GM12878 (cell line): ENCODE measurements around the gene USP14. TPM values are rescaled to one million over a fixed set of nuclear protein-coding genes. Genes with fewer than 3 reads are reported as not detected.

Experiments used
- BACH1 ChIP-seq: fragments of 450-650 bp; IDR thresholded peaks from 2 replicates; pipeline ENCODE4 v1.6.1; 2017; ENCODE audit warnings: mild to moderate bottlenecking, borderline replicate concordance
- BCL11A ChIP-seq: IDR thresholded peaks from 2 replicates; pipeline ENCODE4 v1.6.1; 2011; ENCODE audit warnings: low read depth, low read length
- BRCA1 ChIP-seq: IDR thresholded peaks from 2 replicates; pipeline ENCODE4 v1.6.1; 2011; ENCODE audit warnings: low read depth, low read length, improper control_type of control experiment
- CBFB ChIP-seq: IDR thresholded peaks from 2 replicates; pipeline ENCODE4 v1.6.1; 2016; ENCODE audit warnings: antibody characterized with exemption, low read depth
- CBX5 ChIP-seq: sonication (generic); IDR thresholded peaks from 2 replicates; pipeline ENCODE4 v1.6.1; 2016; ENCODE audit warnings: low read depth, moderate library complexity, mild to moderate bottlenecking, inconsistent platforms
- EED ChIP-seq: sonication (generic); IDR thresholded peaks from 2 replicates; pipeline ENCODE4 v1.6.1; 2016; ENCODE audit warnings: antibody characterized with exemption, low read depth
- EZH2 ChIP-seq: IDR thresholded peaks from 2 replicates; pipeline ENCODE4 v1.6.1; 2012; ENCODE audit warnings: low read depth, mild to moderate bottlenecking, control low read depth, inconsistent platforms, low read length, borderline replicate concordance; ENCODE audit not compliant: control insufficient read depth
- FOXM1 ChIP-seq: IDR thresholded peaks from 2 replicates; pipeline ENCODE4 v1.6.1; 2012; ENCODE audit warnings: low read depth, mild to moderate bottlenecking, inconsistent platforms, low read length, moderate library complexity
- LARP7 ChIP-seq: fragments of 450-650 bp; IDR thresholded peaks from 2 replicates; pipeline ENCODE4 v1.6.1; 2017; ENCODE audit warnings: mild to moderate bottlenecking
- MEF2B ChIP-seq: fragments of 450-650 bp; IDR thresholded peaks from 2 replicates; pipeline ENCODE4 v1.6.1; 2018; ENCODE audit warnings: mild to moderate bottlenecking, moderate library complexity; ENCODE audit not compliant: partially characterized antibody, poor library complexity, severe bottlenecking
- NBN ChIP-seq: fragments of 450-650 bp; IDR thresholded peaks from 2 replicates; pipeline ENCODE4 v1.6.1; 2016
- PAX5 ChIP-seq: IDR thresholded peaks from 2 replicates; pipeline ENCODE4 v1.6.1; 2011; ENCODE audit warnings: low read depth, low read length, borderline replicate concordance
- PAX8 ChIP-seq: fragments of 450-650 bp; IDR thresholded peaks from 2 replicates; pipeline ENCODE4 v1.6.1; 2017; ENCODE audit warnings: mild to moderate bottlenecking, moderate library complexity
- SIN3A ChIP-seq: IDR thresholded peaks from 2 replicates; pipeline ENCODE4 v1.6.1; 2012; ENCODE audit warnings: low read depth, low read length, improper control_type of control experiment
- SMAD1 ChIP-seq: fragments of 450-650 bp; IDR thresholded peaks from 2 replicates; pipeline ENCODE4 v1.6.1; 2018; ENCODE audit warnings: mild to moderate bottlenecking, low read depth; ENCODE audit not compliant: partially characterized antibody
- STAT1 ChIP-seq: fragments of 450-650 bp; conservative IDR thresholded peaks from 2 replicates; pipeline ENCODE4 v1.6.1; 2014; ENCODE audit warnings: antibody characterized with exemption, mild to moderate bottlenecking
- TCF3 ChIP-seq: IDR thresholded peaks from 2 replicates; pipeline ENCODE4 v1.6.1; 2012; ENCODE audit warnings: low read depth, mild to moderate bottlenecking, low read length, borderline replicate concordance; ENCODE audit not compliant: insufficient read depth
- YBX1 ChIP-seq: fragments of 450-650 bp; IDR thresholded peaks from 2 replicates; pipeline ENCODE4 v1.6.1; 2016; ENCODE audit warnings: antibody characterized with exemption
- ZNF274 ChIP-seq: IDR thresholded peaks from one replicate; pipeline ENCODE4 v1.8.0; 2011; ENCODE audit not compliant: insufficient read length, insufficient read depth
- polyA plus RNA-seq, 11 experiments: library from polyadenylated mRNA; depleted of rRNA in 4 of 11; unstranded in 6 of 11; stranded (reverse) in 5 of 11; fragments of >200 nt; fragmentation: Nextera tagmentation in 4 of 11; fragmentation: Illumina TruSeq in 1 of 11; extraction: Ambion mirVana in 4 of 11; extraction: Trizol in 1 of 11; gene quantifications; 1 replicate in 1 of 11; 2 replicates in 10 of 11; pipeline versions ENCODE4 v1.2.1 to v1.2.3, GENCODE V29; 2011 to 2016; ENCODE audit warnings: inconsistent platforms in 2 of 11, missing spikeins in 2 of 11, low read depth in 1 of 11
- total RNA-seq, 4 experiments: library from RNA; depleted of rRNA in 3 of 4; stranded (reverse); fragments of >200 nt in 3 of 4; fragmentation: Illumina TruSeq in 1 of 4; extraction: Trizol in 1 of 4; gene quantifications; 2 replicates each; pipeline versions ENCODE4 v1.2.1 to v1.2.3, GENCODE V29; 2013 to 2021
- TF ChIP-seq, protein P1 (sequence below): fragments of 450-650 bp; formaldehyde crosslinking; IDR thresholded peaks from 2 replicates; pipeline ENCODE4 v1.4.0; 2020; ENCODE audit warnings: mild to moderate bottlenecking, moderate library complexity
- TF ChIP-seq, protein P2 (sequence below): fragments of 450-650 bp; IDR thresholded peaks from 2 replicates; pipeline ENCODE4 v1.6.1; 2017; ENCODE audit warnings: mild to moderate bottlenecking, low read depth, inconsistent platforms; ENCODE audit not compliant: poor library complexity, severe bottlenecking
- TF ChIP-seq, protein P3 (sequence below): fragments of 450-650 bp; IDR thresholded peaks from 2 replicates; pipeline ENCODE4 v1.6.1; 2017; ENCODE audit warnings: borderline replicate concordance
- TF ChIP-seq, protein P4 (sequence below): IDR thresholded peaks from 2 replicates; pipeline ENCODE4 v1.6.1; 2011; ENCODE audit warnings: borderline replicate concordance, low read depth, mild to moderate bottlenecking, moderate library complexity, mixed read lengths, low read length; ENCODE audit not compliant: insufficient read depth; ENCODE audit errors: extremely low read length

The USP14 gene
- total and polyA plus RNA-seq, 10 of the 15 experiments (the other 5 are each of a cell fraction or from before 2014, with no cell fraction given): 14.3 to 127 (median 29.6) TPM

DNA sequence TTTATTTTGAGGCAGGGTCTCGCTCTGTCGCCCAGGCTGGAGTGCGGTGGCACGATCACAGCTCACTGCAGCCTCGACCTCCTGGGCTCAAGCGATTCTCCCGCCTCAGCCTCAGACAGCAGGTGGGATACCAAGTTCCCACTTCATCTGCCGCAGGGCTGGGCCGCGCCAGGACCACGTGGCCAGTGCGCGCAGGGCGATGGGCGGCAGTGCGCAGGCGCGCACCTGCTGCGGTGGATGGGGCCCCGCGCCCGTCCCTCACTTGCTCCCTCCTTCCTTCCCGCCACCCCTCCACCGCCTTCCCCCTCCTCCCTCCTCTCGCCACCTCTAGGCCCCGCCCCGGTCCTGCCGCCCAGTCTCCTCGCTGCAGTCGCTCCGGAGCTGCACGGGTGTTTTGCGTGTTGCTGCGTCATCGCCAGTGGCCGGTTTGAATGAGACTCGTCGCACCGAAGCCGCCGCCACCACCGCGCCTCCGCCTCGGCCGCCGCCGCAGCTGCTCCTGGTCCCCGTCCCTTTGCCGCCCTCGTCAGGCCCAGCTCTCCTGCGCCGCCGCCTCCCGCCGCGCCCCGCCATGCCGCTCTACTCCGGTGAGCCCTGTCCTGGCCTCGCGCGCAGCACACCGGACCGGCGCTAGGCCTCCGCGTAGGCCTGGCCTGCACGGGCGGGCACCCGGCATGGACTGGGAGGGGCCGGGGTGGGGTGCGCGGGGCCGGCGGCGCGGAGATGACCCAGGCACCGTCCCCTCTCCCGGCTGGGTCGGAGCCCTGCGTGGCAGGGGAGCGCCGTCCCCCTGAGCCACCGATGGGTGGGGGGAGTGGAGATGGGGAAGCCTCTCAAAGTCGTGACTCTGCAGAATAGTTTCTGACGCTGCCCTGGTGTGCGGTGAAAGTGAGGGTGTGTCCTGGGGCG lies at the start of gene USP14 (continued):
- TF ChIP-seq SIN3A: peak; percentile 57; the same call in 1 of the 2 replicates
- TF ChIP-seq, protein P1, sequence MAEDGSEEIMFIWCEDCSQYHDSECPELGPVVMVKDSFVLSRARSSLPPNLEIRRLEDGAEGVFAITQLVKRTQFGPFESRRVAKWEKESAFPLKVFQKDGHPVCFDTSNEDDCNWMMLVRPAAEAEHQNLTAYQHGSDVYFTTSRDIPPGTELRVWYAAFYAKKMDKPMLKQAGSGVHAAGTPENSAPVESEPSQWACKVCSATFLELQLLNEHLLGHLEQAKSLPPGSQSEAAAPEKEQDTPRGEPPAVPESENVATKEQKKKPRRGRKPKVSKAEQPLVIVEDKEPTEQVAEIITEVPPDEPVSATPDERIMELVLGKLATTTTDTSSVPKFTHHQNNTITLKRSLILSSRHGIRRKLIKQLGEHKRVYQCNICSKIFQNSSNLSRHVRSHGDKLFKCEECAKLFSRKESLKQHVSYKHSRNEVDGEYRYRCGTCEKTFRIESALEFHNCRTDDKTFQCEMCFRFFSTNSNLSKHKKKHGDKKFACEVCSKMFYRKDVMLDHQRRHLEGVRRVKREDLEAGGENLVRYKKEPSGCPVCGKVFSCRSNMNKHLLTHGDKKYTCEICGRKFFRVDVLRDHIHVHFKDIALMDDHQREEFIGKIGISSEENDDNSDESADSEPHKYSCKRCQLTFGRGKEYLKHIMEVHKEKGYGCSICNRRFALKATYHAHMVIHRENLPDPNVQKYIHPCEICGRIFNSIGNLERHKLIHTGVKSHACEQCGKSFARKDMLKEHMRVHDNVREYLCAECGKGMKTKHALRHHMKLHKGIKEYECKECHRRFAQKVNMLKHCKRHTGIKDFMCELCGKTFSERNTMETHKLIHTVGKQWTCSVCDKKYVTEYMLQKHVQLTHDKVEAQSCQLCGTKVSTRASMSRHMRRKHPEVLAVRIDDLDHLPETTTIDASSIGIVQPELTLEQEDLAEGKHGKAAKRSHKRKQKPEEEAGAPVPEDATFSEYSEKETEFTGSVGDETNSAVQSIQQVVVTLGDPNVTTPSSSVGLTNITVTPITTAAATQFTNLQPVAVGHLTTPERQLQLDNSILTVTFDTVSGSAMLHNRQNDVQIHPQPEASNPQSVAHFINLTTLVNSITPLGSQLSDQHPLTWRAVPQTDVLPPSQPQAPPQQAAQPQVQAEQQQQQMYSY (CRISPR knock-in tag): no peak
- no peak for TF ChIP-seq EED
- no peak for TF ChIP-seq CBX5
- 0 out of 2 replicates have a peak, but pooled peaks have one; percentile 35 for TF ChIP-seq CBFB
- peak; percentile 97 for TF ChIP-seq LARP7
- TF ChIP-seq FOXM1: no peak
- no peak for TF ChIP-seq BCL11A
- TF ChIP-seq YBX1: no peak
- TF ChIP-seq NBN: peak; percentile 69; the same call in 1 of the 2 replicates
- 0 out of 2 replicates have a peak, but pooled peaks have one; percentile 30 for TF ChIP-seq TCF3
- no peak for TF ChIP-seq PAX8
- no peak for TF ChIP-seq ZNF274
- TF ChIP-seq BACH1: peak; percentile 66
- no peak for TF ChIP-seq SMAD1
- TF ChIP-seq, protein P2, sequence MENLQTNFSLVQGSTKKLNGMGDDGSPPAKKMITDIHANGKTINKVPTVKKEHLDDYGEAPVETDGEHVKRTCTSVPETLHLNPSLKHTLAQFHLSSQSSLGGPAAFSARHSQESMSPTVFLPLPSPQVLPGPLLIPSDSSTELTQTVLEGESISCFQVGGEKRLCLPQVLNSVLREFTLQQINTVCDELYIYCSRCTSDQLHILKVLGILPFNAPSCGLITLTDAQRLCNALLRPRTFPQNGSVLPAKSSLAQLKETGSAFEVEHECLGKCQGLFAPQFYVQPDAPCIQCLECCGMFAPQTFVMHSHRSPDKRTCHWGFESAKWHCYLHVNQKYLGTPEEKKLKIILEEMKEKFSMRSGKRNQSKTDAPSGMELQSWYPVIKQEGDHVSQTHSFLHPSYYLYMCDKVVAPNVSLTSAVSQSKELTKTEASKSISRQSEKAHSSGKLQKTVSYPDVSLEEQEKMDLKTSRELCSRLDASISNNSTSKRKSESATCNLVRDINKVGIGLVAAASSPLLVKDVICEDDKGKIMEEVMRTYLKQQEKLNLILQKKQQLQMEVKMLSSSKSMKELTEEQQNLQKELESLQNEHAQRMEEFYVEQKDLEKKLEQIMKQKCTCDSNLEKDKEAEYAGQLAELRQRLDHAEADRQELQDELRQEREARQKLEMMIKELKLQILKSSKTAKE: no peak
- TF ChIP-seq EZH2: no peak
- TF ChIP-seq STAT1: no peak
- TF ChIP-seq, protein P3, sequence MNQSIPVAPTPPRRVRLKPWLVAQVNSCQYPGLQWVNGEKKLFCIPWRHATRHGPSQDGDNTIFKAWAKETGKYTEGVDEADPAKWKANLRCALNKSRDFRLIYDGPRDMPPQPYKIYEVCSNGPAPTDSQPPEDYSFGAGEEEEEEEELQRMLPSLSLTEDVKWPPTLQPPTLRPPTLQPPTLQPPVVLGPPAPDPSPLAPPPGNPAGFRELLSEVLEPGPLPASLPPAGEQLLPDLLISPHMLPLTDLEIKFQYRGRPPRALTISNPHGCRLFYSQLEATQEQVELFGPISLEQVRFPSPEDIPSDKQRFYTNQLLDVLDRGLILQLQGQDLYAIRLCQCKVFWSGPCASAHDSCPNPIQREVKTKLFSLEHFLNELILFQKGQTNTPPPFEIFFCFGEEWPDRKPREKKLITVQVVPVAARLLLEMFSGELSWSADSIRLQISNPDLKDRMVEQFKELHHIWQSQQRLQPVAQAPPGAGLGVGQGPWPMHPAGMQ: no peak
- no peak for TF ChIP-seq BRCA1
- no peak for TF ChIP-seq PAX5
- TF ChIP-seq MEF2B: no peak
- TF ChIP-seq, protein P4, sequence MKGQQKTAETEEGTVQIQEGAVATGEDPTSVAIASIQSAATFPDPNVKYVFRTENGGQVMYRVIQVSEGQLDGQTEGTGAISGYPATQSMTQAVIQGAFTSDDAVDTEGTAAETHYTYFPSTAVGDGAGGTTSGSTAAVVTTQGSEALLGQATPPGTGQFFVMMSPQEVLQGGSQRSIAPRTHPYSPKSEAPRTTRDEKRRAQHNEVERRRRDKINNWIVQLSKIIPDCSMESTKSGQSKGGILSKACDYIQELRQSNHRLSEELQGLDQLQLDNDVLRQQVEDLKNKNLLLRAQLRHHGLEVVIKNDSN: peak; percentile 90
